Breast epithelium (tissue), 3 donors: ENCODE measurements around the gene GPR55.

Source experiments
- POLR2A ChIP-seq: fragments of 450-650 bp; IDR thresholded peaks from one replicate; pipeline ENCODE4 v1.6.1; 2016; ENCODE audit warnings: antibody characterized with exemption, mild to moderate bottlenecking, moderate library complexity
- POLR2AphosphoS5 ChIP-seq, 3 donors: sonication (generic); formaldehyde crosslinking; IDR thresholded peaks; one replicate each; pipeline ENCODE4 v1.6.1; 2017; ENCODE audit warnings: antibody characterized with exemption in 3 of 3
- TF ChIP-seq, protein P1 (sequence below), 3 donors: fragments of 450-650 bp; IDR thresholded peaks; one replicate each; pipeline ENCODE4 v1.5.1; 2016 to 2017; ENCODE audit warnings: antibody characterized with exemption in 3 of 3, mild to moderate bottlenecking in 3 of 3, moderate library complexity in 3 of 3

- TF ChIP-seq POLR2AphosphoS5 (IDR thresholded peaks at IDR 0.05) (no peak), POLR2A (no peak)
- TF ChIP-seq, protein P1, sequence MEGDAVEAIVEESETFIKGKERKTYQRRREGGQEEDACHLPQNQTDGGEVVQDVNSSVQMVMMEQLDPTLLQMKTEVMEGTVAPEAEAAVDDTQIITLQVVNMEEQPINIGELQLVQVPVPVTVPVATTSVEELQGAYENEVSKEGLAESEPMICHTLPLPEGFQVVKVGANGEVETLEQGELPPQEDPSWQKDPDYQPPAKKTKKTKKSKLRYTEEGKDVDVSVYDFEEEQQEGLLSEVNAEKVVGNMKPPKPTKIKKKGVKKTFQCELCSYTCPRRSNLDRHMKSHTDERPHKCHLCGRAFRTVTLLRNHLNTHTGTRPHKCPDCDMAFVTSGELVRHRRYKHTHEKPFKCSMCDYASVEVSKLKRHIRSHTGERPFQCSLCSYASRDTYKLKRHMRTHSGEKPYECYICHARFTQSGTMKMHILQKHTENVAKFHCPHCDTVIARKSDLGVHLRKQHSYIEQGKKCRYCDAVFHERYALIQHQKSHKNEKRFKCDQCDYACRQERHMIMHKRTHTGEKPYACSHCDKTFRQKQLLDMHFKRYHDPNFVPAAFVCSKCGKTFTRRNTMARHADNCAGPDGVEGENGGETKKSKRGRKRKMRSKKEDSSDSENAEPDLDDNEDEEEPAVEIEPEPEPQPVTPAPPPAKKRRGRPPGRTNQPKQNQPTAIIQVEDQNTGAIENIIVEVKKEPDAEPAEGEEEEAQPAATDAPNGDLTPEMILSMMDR (IDR thresholded peaks at IDR 0.05) = no peak
Observed at GRCh38 chr2:230886671-230887071, 38.4 kb downstream of the GPR55 start.
